ENCODE measurements around the gene OPA1. TPM values are rescaled to one million over a fixed set of nuclear protein-coding genes. Genes with fewer than 3 reads are reported as not detected.

OPA1 gene
- total RNA-seq, 4 donors from 2014 or later, result 45.3 to 78.8 (median 48.7) TPM

DNA sequence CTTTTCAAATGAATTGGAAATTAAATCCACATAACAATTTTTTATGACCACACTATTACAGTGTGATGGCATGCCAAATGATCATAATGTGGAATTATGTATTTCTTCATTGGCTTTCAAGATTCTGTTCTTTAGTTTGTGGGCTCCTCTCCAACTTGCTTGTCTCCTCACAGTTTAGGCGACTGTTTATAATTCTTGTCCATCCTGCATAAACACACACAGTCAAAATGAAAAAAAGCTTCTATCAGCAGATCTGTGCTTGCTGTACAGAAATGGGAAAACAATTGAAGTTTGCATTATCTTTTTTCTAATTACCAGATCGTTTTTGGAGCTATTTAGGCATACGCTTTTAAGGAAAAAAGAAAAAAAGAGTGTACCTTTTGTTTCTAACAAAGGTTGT lies 37.0 kb downstream of the OPA1 start:
- H3K4me1 ChIP-seq, result no peaks in the 10 kb centered on the region
- H3K4me3 ChIP-seq (replicated peaks in 1 of 3), result no peak overlapping the region
- H3K27ac ChIP-seq, result no peak overlapping the region
- 53 to 95% methylated on average over 3 of the region's 3 CpGs for WGBS, 2 donors
- peaks cover 0 to 3% of the 10 kb centered on the region in 2 donors for H3K36me3 ChIP-seq
- H3K9me3 ChIP-seq, result no peaks in the 10 kb centered on the region
- TF ChIP-seq, protein P1, sequence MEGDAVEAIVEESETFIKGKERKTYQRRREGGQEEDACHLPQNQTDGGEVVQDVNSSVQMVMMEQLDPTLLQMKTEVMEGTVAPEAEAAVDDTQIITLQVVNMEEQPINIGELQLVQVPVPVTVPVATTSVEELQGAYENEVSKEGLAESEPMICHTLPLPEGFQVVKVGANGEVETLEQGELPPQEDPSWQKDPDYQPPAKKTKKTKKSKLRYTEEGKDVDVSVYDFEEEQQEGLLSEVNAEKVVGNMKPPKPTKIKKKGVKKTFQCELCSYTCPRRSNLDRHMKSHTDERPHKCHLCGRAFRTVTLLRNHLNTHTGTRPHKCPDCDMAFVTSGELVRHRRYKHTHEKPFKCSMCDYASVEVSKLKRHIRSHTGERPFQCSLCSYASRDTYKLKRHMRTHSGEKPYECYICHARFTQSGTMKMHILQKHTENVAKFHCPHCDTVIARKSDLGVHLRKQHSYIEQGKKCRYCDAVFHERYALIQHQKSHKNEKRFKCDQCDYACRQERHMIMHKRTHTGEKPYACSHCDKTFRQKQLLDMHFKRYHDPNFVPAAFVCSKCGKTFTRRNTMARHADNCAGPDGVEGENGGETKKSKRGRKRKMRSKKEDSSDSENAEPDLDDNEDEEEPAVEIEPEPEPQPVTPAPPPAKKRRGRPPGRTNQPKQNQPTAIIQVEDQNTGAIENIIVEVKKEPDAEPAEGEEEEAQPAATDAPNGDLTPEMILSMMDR (IDR thresholded peaks at IDR 0.05), result no peak
- no peak for TF ChIP-seq POLR2A (IDR thresholded peaks at IDR 0.05)
- no peak for DNase-seq
- no peaks in the 10 kb centered on the region for H3K27me3 ChIP-seq
- intact Hi-C loops (cut with DNase I), result no loop called here

DNA sequence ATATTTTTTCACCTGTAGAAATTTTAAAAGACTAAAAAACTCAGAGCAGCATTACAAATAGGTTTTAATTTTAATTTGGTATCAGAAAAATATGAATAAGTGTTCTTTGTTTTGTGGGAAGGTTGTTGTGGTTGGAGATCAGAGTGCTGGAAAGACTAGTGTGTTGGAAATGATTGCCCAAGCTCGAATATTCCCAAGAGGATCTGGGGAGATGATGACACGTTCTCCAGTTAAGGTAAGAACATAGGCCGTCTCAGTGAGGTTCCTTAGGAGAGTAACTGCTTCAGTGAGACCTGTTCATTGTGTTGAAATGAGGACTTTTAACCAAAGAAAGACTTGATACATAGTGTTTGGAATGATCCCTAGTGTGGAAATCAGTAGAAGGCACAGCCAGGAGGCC lies 44.8 kb downstream of the OPA1 start:
- WGBS, 2 donors, result 92 to 93% methylated on average over 3 of the region's 3 CpGs
- H3K36me3 ChIP-seq, result peaks cover 4 to 8% of the 10 kb centered on the region in 2 donors
- intact Hi-C loops (cut with DNase I), result no loop called here
- no peaks in the 10 kb centered on the region for H3K27me3 ChIP-seq
- H3K4me3 ChIP-seq (replicated peaks in 1 of 3), result no peak overlapping the region
- no peak for TF ChIP-seq POLR2A (IDR thresholded peaks at IDR 0.05)
- TF ChIP-seq, protein P1 (IDR thresholded peaks at IDR 0.05), result no peak
- H3K9me3 ChIP-seq, result no peaks in the 10 kb centered on the region
- no peaks in the 10 kb centered on the region for H3K4me1 ChIP-seq
- H3K27ac ChIP-seq, result no peak overlapping the region
- DNase-seq, result no peak

DNA sequence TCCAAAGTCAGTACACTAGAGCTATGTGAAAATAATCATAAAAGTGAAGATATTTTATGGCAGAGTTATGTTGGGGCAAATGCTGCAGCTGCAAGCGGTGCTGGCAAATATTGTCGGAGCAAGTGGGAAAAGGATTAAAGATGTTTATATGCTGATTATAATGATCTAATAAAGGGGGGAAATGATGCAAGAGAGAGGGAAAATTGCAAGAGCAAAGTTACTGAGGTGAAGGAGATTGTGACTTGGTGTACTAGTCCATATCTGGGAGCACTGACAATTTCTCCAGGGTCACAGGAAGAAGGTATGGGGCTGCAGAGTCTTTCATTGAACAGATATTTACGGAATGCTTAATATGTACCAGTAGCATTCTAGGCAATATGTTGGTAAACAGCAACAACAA lies 45.8 kb downstream of the OPA1 start:
- no peak for DNase-seq
- no peaks in the 10 kb centered on the region for H3K4me1 ChIP-seq
- 96 to 97% methylated on average over 3 of the region's 3 CpGs for WGBS, 2 donors
- no peak overlapping the region for H3K27ac ChIP-seq
- no peaks in the 10 kb centered on the region for H3K9me3 ChIP-seq
- intact Hi-C loops (cut with DNase I), result no loop called here
- no peaks in the 10 kb centered on the region for H3K27me3 ChIP-seq
- no peak overlapping the region for H3K4me3 ChIP-seq (replicated peaks in 1 of 3)
- H3K36me3 ChIP-seq, result peaks cover 4 to 8% of the 10 kb centered on the region in 2 donors
- TF ChIP-seq, protein P1 (IDR thresholded peaks at IDR 0.05), result no peak
- no peak for TF ChIP-seq POLR2A (IDR thresholded peaks at IDR 0.05)

DNA sequence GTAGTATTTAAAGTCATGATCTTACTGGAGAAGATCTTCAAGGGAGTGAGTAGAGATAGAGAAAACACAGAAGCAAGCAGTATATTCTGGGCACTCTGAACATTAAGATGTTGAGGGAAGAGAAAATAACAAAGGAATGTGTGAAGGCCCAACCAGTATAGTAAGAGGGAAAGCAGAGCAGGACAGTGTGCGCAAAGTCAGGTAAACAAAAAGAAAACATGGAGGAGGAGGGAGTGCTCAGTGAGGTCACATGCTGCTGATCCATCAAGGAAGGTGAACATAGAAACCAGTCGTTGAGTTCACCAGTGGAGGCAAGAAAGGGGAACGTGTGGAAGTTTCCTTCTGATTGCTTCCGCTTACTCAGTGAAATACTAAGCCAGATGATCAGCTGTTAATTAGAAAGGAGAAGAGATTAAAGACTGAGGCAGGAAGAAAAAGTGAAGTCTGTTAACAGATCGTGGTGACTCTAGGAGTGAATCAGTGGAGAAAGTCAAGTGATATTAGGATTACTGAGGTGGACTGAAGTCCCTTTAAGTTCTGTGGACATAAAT lies 47.2 kb downstream of the OPA1 start:
- no peak overlapping the region for H3K27ac ChIP-seq
- TF ChIP-seq, protein P1 (IDR thresholded peaks at IDR 0.05), result no peak
- TF ChIP-seq POLR2A (IDR thresholded peaks at IDR 0.05), result no peak
- 83 to 88% methylated on average over 5 of the region's 5 CpGs for WGBS, 2 donors

DNA sequence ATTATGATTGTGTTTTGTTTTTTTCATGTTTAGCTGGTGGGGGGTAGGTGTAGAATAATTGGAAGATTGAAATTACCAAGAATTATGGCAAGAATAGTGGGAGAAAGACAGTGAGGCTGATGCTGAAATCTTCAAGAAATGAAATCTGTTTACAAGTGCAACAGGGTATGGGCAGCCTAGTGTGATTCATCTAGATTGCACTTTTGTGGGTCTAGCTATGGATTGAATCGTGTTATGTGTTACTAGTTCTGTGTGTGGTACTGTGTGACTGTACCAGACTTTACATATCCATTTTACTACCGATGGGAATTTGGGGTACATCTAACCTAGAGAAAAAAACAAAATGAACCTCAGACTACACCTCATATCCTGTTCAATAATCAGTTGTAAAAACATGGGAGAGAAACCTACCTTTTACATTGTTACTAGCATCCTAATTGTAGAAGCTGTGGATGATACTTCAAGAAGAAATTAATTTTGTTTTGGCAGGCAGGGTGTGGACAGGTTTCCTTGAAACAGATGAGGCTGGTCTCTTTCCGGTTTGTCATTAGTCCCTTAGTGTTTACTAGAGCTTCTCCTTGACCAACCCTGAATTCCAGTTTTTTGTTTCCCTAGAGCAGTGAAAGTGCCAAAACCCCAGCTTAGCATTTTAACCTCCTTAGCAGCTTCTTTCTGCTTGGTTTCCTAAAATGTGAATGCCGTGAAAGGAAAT lies 47.9 kb downstream of the OPA1 start:
- TF ChIP-seq, protein P1 (IDR thresholded peaks at IDR 0.05), result no peak
- TF ChIP-seq POLR2A (IDR thresholded peaks at IDR 0.05), result no peak
- peaks cover 4 to 8% of the 10 kb centered on the region in 2 donors for H3K36me3 ChIP-seq
- H3K27ac ChIP-seq, result no peak overlapping the region
- no peak for DNase-seq
- H3K4me3 ChIP-seq (replicated peaks in 1 of 3), result no peak overlapping the region
- peaks cover 10 to 11% of the 10 kb centered on the region in 2 donors for H3K4me1 ChIP-seq
- intact Hi-C loops (cut with DNase I), result no loop called here
- 91 to 92% methylated on average over 4 of the region's 4 CpGs for WGBS, 2 donors
- H3K27me3 ChIP-seq, result no peaks in the 10 kb centered on the region
- H3K9me3 ChIP-seq, result no peaks in the 10 kb centered on the region

More for the DNA sequence above, 47.2 kb downstream of the OPA1 start:
- Histone ChIP-seq H3K4me3 (replicated peaks in 1 of 3) (no peak overlapping the region), H3K4me1 (peaks cover 5% of the 10 kb centered on the region in 2 donors), H3K27me3 (no peaks in the 10 kb centered on the region), H3K36me3 (peaks cover 4 to 8% of the 10 kb centered on the region in 2 donors), H3K9me3 (no peaks in the 10 kb centered on the region)
- intact Hi-C loops (cut with DNase I), result no loop called here
- DNase-seq, result no peak

Data from thyroid gland (tissue), 4 donors.